Measurements from ENCODE around the gene MRPL43.

Gene MRPL43

GRCh38 chr10:101020427-101021075, 33.3 kb upstream of the MRPL43 start:
- Histone ChIP-seq H3K36me3 (no peaks in the 10 kb centered on the region), H3K9ac (no peak overlapping the region), H3K4me1 (peaks cover 71% of the 10 kb centered on the region), H3K4me2 (0 out of 2 replicates have a peak overlapping the region, but pooled peaks have one; percentile 99), H3K4me3 (no peak overlapping the region), H4K20me1 (no peaks in the 10 kb centered on the region), H3K9me3 (no peaks in the 10 kb centered on the region), H3K27me3 (no peaks in the 10 kb centered on the region), H3K27ac (no peak overlapping the region)
- no peak for TF ChIP-seq Cebpa-rat (IDR thresholded peaks at IDR 0.05)

DNA sequence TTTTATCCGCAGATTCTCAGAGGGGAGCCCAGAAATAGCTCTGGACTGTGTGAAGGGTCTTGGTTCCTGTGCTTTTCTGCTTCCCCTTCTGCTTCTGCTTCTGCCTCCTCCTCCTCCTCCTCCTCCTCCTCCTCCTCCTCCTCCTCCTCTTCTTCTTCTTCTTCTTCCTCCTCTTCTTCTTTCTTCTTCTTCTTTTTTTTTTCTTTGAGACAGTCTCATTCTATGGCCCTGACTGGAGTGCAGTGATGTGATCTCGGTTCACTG, 32.1 kb upstream of the MRPL43 start:
- Histone ChIP-seq H3K9ac (peak overlapping the region; percentile 79), H3K36me3 (no peaks in the 10 kb centered on the region), H3K27ac (peak overlapping the region; percentile 95), H3K9me3 (no peaks in the 10 kb centered on the region), H3K4me2 (peak overlapping the region; percentile 99), H4K20me1 (no peaks in the 10 kb centered on the region), H3K4me1 (peaks cover 83% of the 10 kb centered on the region), H3K27me3 (no peaks in the 10 kb centered on the region), H3K4me3 (peak overlapping the region; percentile 63)
- no peak for TF ChIP-seq Cebpa-rat (IDR thresholded peaks at IDR 0.05)

GRCh38 chr10:101018600-101019439, 31.5 kb upstream of the MRPL43 start:
- H4K20me1 ChIP-seq: no peaks in the 10 kb centered on the region
- no peak for TF ChIP-seq Cebpa-rat (IDR thresholded peaks at IDR 0.05)
- H3K4me3 ChIP-seq: peak overlapping the region; percentile 63

DNA sequence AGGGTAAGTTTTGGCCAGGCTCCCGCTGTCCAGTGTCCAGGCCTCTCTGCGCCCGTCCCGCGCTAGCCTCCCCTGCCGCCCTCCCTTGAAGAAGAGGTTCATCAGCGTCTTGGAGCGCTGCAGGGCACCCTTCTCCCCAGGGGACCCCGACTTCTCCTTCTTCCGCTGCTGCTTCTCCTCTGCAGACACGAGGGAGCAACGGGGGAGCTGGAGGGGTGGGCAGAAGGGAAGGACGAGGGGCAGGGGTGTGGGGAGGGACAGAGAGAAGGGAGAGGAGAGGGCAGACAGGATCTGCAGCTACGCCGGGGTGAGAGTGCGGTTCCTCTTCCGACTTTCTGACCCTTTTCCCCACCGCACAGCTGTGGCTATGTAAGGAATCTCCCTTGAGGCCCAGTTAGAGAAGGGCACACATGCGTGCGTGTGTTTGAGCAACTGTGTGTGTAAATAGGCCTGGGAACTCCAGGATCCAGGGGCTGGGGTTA, 30.9 kb upstream of the MRPL43 start:
- H3K4me1 ChIP-seq: peaks cover 89% of the 10 kb centered on the region
- H3K9me3 ChIP-seq: no peaks in the 10 kb centered on the region
- peak overlapping the region; percentile 79 for H3K9ac ChIP-seq
- no peak for TF ChIP-seq Cebpa-rat (IDR thresholded peaks at IDR 0.05)
- no peaks in the 10 kb centered on the region for H3K36me3 ChIP-seq
- H3K27ac ChIP-seq: peak overlapping the region; percentile 95
- peak overlapping the region; percentile 63 for H3K4me3 ChIP-seq
- H4K20me1 ChIP-seq: no peaks in the 10 kb centered on the region
- H3K4me2 ChIP-seq: peak overlapping the region; percentile 99
- H3K27me3 ChIP-seq: no peaks in the 10 kb centered on the region

More at GRCh38 chr10:101018600-101019439, 31.5 kb upstream of the MRPL43 start:
- H3K27ac ChIP-seq: peak overlapping the region; percentile 95
- H3K4me1 ChIP-seq: peaks cover 88% of the 10 kb centered on the region
- H3K9ac ChIP-seq: peak overlapping the region; percentile 79
- no peaks in the 10 kb centered on the region for H3K36me3 ChIP-seq
- H3K27me3 ChIP-seq: no peaks in the 10 kb centered on the region
- peak overlapping the region; percentile 99 for H3K4me2 ChIP-seq
- H3K9me3 ChIP-seq: no peaks in the 10 kb centered on the region

DNA sequence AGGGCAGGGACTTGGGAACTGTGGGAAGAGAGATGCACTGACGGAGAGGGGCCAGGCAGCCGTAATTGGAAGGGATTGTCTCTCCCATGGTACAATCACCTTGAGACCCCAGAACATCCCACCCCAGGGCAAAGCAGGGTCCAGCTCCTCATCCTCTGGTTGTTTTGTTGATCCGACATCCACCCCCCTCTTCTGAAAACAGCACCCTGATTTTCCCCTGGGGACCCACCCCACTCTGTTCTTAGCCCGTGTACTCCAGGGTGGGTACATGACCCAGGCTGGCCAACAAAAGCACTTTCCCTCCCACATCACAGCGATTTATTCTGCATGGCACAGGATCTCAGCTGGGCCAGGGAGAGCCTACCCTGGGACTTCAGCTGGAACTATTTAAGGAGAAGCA, 29.5 kb upstream of the MRPL43 start:
- Histone ChIP-seq H4K20me1 (no peaks in the 10 kb centered on the region), H3K36me3 (no peaks in the 10 kb centered on the region), H3K9me3 (no peaks in the 10 kb centered on the region), H3K27ac (no peak overlapping the region), H3K4me3 (no peak overlapping the region), H3K4me2 (peak overlapping the region; percentile 99), H3K9ac (peak overlapping the region; percentile 12; the same call in 1 of the 2 replicates), H3K4me1 (peaks cover 94% of the 10 kb centered on the region), H3K27me3 (no peaks in the 10 kb centered on the region)
- TF ChIP-seq Cebpa-rat (IDR thresholded peaks at IDR 0.05): no peak

- H3K27me3 ChIP-seq: no peaks in the 10 kb centered on the region
These were observed 28.3 kb upstream of the MRPL43 start for GRCh38 chr10:101015582-101015973.

GRCh38 chr10:101014966-101015581, 27.8 kb upstream of the MRPL43 start:
- Histone ChIP-seq H3K27me3 (no peaks in the 10 kb centered on the region), H4K20me1 (no peaks in the 10 kb centered on the region), H3K27ac (no peak overlapping the region), H3K4me1 (peaks cover 76% of the 10 kb centered on the region), H3K4me3 (no peak overlapping the region), H3K36me3 (no peaks in the 10 kb centered on the region), H3K9me3 (no peaks in the 10 kb centered on the region), H3K4me2 (peak overlapping the region; percentile 33; the same call in 1 of the 2 replicates), H3K9ac (no peak overlapping the region)
- TF ChIP-seq Cebpa-rat (IDR thresholded peaks at IDR 0.05): no peak

More at GRCh38 chr10:101015582-101015973, 28.3 kb upstream of the MRPL43 start:
- no peak overlapping the region for H3K4me3 ChIP-seq
- no peak overlapping the region for H3K9ac ChIP-seq
- H3K4me2 ChIP-seq: peak overlapping the region; percentile 99; the same call in 1 of the 2 replicates
- H3K27ac ChIP-seq: no peak overlapping the region; the same call in 1 of the 2 replicates
- H3K4me1 ChIP-seq: peaks cover 81% of the 10 kb centered on the region
- H4K20me1 ChIP-seq: no peaks in the 10 kb centered on the region
- no peaks in the 10 kb centered on the region for H3K36me3 ChIP-seq
- no peaks in the 10 kb centered on the region for H3K9me3 ChIP-seq
- no peak for TF ChIP-seq Cebpa-rat (IDR thresholded peaks at IDR 0.05)

- Histone ChIP-seq H3K27ac (no peak overlapping the region), H3K36me3 (no peaks in the 10 kb centered on the region), H3K9me3 (no peaks in the 10 kb centered on the region), H3K4me2 (peak overlapping the region; percentile 33), H3K4me1 (peaks cover 69% of the 10 kb centered on the region), H3K4me3 (no peak overlapping the region), H3K9ac (no peak overlapping the region), H3K27me3 (no peaks in the 10 kb centered on the region), H4K20me1 (no peaks in the 10 kb centered on the region)
- no peak for TF ChIP-seq Cebpa-rat (IDR thresholded peaks at IDR 0.05)
These were observed 27.1 kb upstream of the MRPL43 start for GRCh38 chr10:101014230-101014884.

DNA sequence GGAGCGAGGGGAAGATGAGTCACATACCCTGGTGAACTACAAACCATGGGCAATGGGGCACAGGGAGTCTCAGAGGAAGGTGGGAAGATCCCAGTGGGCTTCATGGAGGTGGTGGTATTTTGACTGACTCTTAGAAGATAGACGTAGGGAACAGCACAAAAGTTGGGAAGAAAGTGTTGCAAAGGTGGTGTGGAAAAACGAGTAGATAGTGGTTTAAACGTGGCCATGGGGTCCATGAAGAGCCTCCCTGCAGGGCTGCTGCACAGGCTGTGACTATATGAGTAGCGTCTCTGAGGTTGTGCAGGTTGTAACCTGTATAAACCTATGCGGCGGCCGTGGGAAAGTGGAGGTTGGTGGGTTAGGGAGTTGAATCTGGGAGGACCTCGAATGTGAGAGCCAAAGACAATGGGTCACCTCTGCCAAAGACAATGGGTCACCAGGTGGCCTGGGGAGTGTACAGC, 26.1 kb upstream of the MRPL43 start:
- H3K9ac ChIP-seq: no peak overlapping the region
- H3K36me3 ChIP-seq: no peaks in the 10 kb centered on the region
- no peaks in the 10 kb centered on the region for H4K20me1 ChIP-seq
- H3K9me3 ChIP-seq: no peaks in the 10 kb centered on the region
- no peak overlapping the region for H3K27ac ChIP-seq
- no peaks in the 10 kb centered on the region for H3K27me3 ChIP-seq
- H3K4me2 ChIP-seq: peak overlapping the region; percentile 59
- H3K4me1 ChIP-seq: peaks cover 68% of the 10 kb centered on the region
- H3K4me3 ChIP-seq: no peak overlapping the region
- TF ChIP-seq Cebpa-rat (IDR thresholded peaks at IDR 0.05): no peak

Measured in BLaER1 (cell line).